ENCODE data around the gene MARCOL. TPM values are rescaled to one million over a fixed set of nuclear protein-coding genes. Genes with fewer than 3 reads are reported as not detected.

MARCOL gene
- total RNA-seq, 1 donor from 2014 or later, result not detected

- no peaks in the 10 kb centered on the region for H3K9me3 Mint-ChIP-seq (ENCODE audit: low read depth)
- DNase-seq (ENCODE audit: low spot score), result no peak
- TF ChIP-seq, protein P1, sequence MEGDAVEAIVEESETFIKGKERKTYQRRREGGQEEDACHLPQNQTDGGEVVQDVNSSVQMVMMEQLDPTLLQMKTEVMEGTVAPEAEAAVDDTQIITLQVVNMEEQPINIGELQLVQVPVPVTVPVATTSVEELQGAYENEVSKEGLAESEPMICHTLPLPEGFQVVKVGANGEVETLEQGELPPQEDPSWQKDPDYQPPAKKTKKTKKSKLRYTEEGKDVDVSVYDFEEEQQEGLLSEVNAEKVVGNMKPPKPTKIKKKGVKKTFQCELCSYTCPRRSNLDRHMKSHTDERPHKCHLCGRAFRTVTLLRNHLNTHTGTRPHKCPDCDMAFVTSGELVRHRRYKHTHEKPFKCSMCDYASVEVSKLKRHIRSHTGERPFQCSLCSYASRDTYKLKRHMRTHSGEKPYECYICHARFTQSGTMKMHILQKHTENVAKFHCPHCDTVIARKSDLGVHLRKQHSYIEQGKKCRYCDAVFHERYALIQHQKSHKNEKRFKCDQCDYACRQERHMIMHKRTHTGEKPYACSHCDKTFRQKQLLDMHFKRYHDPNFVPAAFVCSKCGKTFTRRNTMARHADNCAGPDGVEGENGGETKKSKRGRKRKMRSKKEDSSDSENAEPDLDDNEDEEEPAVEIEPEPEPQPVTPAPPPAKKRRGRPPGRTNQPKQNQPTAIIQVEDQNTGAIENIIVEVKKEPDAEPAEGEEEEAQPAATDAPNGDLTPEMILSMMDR (IDR thresholded peaks at IDR 0.05), result no peak
- no peaks in the 10 kb centered on the region for H3K4me1 Mint-ChIP-seq (ENCODE audit: low read depth)
- H3K4me3 Mint-ChIP-seq (ENCODE audit: unreplicated experiment), result no peak overlapping the region
- H3K27me3 Mint-ChIP-seq (ENCODE audit: low read depth), result peaks cover 16% of the 10 kb centered on the region
- no peak overlapping the region for H3K27ac Mint-ChIP-seq (ENCODE audit: unreplicated experiment)
- no peaks in the 10 kb centered on the region for H3K36me3 Mint-ChIP-seq (ENCODE audit: low read depth)
These were observed 8.1 kb upstream of the MARCOL start for GRCh38 chr5:148230240-148230639.

- Mint-ChIP-seq H3K36me3 (ENCODE audit: low read depth) (no peaks in the 10 kb centered on the region), H3K9me3 (ENCODE audit: low read depth) (no peaks in the 10 kb centered on the region), H3K27ac (ENCODE audit: unreplicated experiment) (no peak overlapping the region), H3K4me3 (ENCODE audit: unreplicated experiment) (no peak overlapping the region), H3K27me3 (ENCODE audit: low read depth) (peaks cover 11% of the 10 kb centered on the region), H3K4me1 (ENCODE audit: low read depth) (no peaks in the 10 kb centered on the region)
- TF ChIP-seq, protein P1 (IDR thresholded peaks at IDR 0.05), result no peak
- no peak for DNase-seq (ENCODE audit: low spot score)
These were observed 424 bp upstream of the MARCOL start for GRCh38 chr5:148237785-148238417.

- no peak for DNase-seq (ENCODE audit: low spot score)
- Mint-ChIP-seq H3K4me3 (ENCODE audit: unreplicated experiment) (no peak overlapping the region), H3K9me3 (ENCODE audit: low read depth) (peaks cover 8% of the 10 kb centered on the region), H3K36me3 (ENCODE audit: low read depth) (no peaks in the 10 kb centered on the region), H3K4me1 (ENCODE audit: low read depth) (no peaks in the 10 kb centered on the region), H3K27me3 (ENCODE audit: low read depth) (peaks cover 4% of the 10 kb centered on the region), H3K27ac (ENCODE audit: unreplicated experiment) (no peak overlapping the region)
- TF ChIP-seq, protein P1 (IDR thresholded peaks at IDR 0.05), result no peak
These were observed 10.6 kb downstream of the MARCOL start for GRCh38 chr5:148248894-148249293.

GRCh38 chr5:148255456-148255855, 17.1 kb downstream of the MARCOL start:
- Mint-ChIP-seq H3K36me3 (ENCODE audit: low read depth) (peaks cover 6% of the 10 kb centered on the region), H3K27ac (ENCODE audit: unreplicated experiment) (no peak overlapping the region), H3K9me3 (ENCODE audit: low read depth) (peaks cover 36% of the 10 kb centered on the region), H3K4me1 (ENCODE audit: low read depth) (no peaks in the 10 kb centered on the region), H3K4me3 (ENCODE audit: unreplicated experiment) (no peak overlapping the region), H3K27me3 (ENCODE audit: low read depth) (no peaks in the 10 kb centered on the region)
- TF ChIP-seq, protein P1 (IDR thresholded peaks at IDR 0.05), result no peak
- DNase-seq (ENCODE audit: low spot score), result no peak

GRCh38 chr5:148259288-148259687, 21.0 kb downstream of the MARCOL start:
- no peak overlapping the region for H3K27ac Mint-ChIP-seq (ENCODE audit: unreplicated experiment)
- H3K9me3 Mint-ChIP-seq (ENCODE audit: low read depth), result peaks cover 31% of the 10 kb centered on the region
- peaks cover 6% of the 10 kb centered on the region for H3K36me3 Mint-ChIP-seq (ENCODE audit: low read depth)
- H3K4me3 Mint-ChIP-seq (ENCODE audit: unreplicated experiment), result no peak overlapping the region
- DNase-seq (ENCODE audit: low spot score), result no peak
- H3K4me1 Mint-ChIP-seq (ENCODE audit: low read depth), result no peaks in the 10 kb centered on the region
- TF ChIP-seq, protein P1 (IDR thresholded peaks at IDR 0.05), result no peak
- H3K27me3 Mint-ChIP-seq (ENCODE audit: low read depth), result peaks cover 2% of the 10 kb centered on the region
